OCI-LY3 (cell line): ENCODE measurements around the gene ZBTB9.

Source experiments
- H2AFZ ChIP-seq: fragments of 200-600, 300-600 bp; shearing (Covaris generic); 2 replicates; pipeline ENCODE4 v1.6.0; 2014; ENCODE audit warnings: antibody characterized with exemption, low read depth, low read length
- H3K27ac ChIP-seq: fragments of 200-600, 300-600 bp; sonication (generic); 2 replicates; pipeline ENCODE4 v1.5.1; 2014; ENCODE audit warnings: mild to moderate bottlenecking, low read length, moderate library complexity, mixed read lengths
- H3K27me3 ChIP-seq: fragments of 200-600, 300-600 bp; sonication (generic); 2 replicates; pipeline ENCODE4 v1.6.1; 2014; ENCODE audit warnings: low read depth, low read length, mixed read lengths
- H3K36me3 ChIP-seq: fragments of 200-600, 300-600 bp; sonication (generic); replicated peaks from 2 replicates; pipeline ENCODE3; 2014; ENCODE audit warnings: low read depth, low read length, mixed read lengths
- H3K4me1 ChIP-seq: fragments of 300-600, 200-600 bp; sonication (generic); 2 replicates; pipeline ENCODE4 v1.6.1; 2014; ENCODE audit warnings: low read length, mixed read lengths
- H3K4me2 ChIP-seq: fragments of 200-600, 300-600 bp; sonication (generic); 2 replicates; pipeline ENCODE4 v1.6.1; 2014; ENCODE audit warnings: low read length, mixed read lengths
- H3K4me3 ChIP-seq: fragments of 300-600, 200-600 bp; sonication (generic); 2 replicates; pipeline ENCODE4 v1.5.1; 2014; ENCODE audit warnings: antibody characterized with exemption, mild to moderate bottlenecking, low read length, moderate library complexity
- H3K79me2 ChIP-seq: fragments of 300-600, 200-600 bp; shearing (Covaris generic); 2 replicates; pipeline ENCODE4 v1.6.1; 2014; ENCODE audit warnings: mild to moderate bottlenecking, low read length, mixed read lengths
- H3K9ac ChIP-seq: fragments of 300-600, 200-600 bp; shearing (Covaris generic); 2 replicates; pipeline ENCODE4 v1.6.0; 2014; ENCODE audit warnings: mild to moderate bottlenecking, low read length, moderate library complexity
- H3K9me3 ChIP-seq: fragments of 200-600, 300-600 bp; shearing (Covaris generic); 2 replicates; pipeline ENCODE4 v1.6.1; 2014; ENCODE audit warnings: low read length, mixed read lengths; ENCODE audit not compliant: insufficient read depth
- H4K20me1 ChIP-seq: fragments of 200-600, 300-600 bp; sonication (generic); 2 replicates; pipeline ENCODE4 v1.6.1; 2016; ENCODE audit warnings: low read length, mixed read lengths; ENCODE audit not compliant: insufficient read depth
- EZH2phosphoT487 ChIP-seq: fragments of 200-600 bp; shearing (Covaris generic); IDR thresholded peaks from 2 replicates; pipeline ENCODE4 v1.6.1; 2018; ENCODE audit warnings: antibody characterized with exemption, mixed run types, low read depth
- TF ChIP-seq, protein P1 (sequence below): fragments of 200-600, 300-600 bp; sonication (generic); IDR thresholded peaks from 2 replicates; pipeline ENCODE4 v1.5.1; 2014; ENCODE audit warnings: antibody characterized with exemption, low read length, low read depth

ZBTB9 gene

GRCh38 chr6:33454009-33454946 lies at the start of gene ZBTB9:
Gene ZBTB9, plus strand, starts transcription at chr6:33454576. Its CDS starts 525 bp downstream, at chr6:33455101.
- peaks cover 5% of the 10 kb centered on the region for H3K36me3 ChIP-seq
- H3K79me2 ChIP-seq: peaks cover 17% of the 10 kb centered on the region
- H3K4me3 ChIP-seq: peak within 1 kb of the TSS; percentile 94
- peak within 1 kb of the TSS; percentile 85 for H3K9ac ChIP-seq
- peak within 1 kb of the TSS; percentile 88 for H3K4me2 ChIP-seq
- H2AFZ ChIP-seq: 0 out of 2 replicates have a peak within 1 kb of the TSS, but pooled peaks have one; percentile 50
- H3K9me3 ChIP-seq: no peaks in the 10 kb centered on the region
- H3K27me3 ChIP-seq: no peaks in the 10 kb centered on the region
- H4K20me1 ChIP-seq: no peaks in the 10 kb centered on the region
- no peak for TF ChIP-seq EZH2phosphoT487
- TF ChIP-seq, protein P1, sequence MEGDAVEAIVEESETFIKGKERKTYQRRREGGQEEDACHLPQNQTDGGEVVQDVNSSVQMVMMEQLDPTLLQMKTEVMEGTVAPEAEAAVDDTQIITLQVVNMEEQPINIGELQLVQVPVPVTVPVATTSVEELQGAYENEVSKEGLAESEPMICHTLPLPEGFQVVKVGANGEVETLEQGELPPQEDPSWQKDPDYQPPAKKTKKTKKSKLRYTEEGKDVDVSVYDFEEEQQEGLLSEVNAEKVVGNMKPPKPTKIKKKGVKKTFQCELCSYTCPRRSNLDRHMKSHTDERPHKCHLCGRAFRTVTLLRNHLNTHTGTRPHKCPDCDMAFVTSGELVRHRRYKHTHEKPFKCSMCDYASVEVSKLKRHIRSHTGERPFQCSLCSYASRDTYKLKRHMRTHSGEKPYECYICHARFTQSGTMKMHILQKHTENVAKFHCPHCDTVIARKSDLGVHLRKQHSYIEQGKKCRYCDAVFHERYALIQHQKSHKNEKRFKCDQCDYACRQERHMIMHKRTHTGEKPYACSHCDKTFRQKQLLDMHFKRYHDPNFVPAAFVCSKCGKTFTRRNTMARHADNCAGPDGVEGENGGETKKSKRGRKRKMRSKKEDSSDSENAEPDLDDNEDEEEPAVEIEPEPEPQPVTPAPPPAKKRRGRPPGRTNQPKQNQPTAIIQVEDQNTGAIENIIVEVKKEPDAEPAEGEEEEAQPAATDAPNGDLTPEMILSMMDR: no peak
- H3K4me1 ChIP-seq: peaks cover 6% of the 10 kb centered on the region; the same call in 1 of the 2 replicates
- H3K27ac ChIP-seq: 0 out of 2 replicates have a peak within 1 kb of the TSS, but pooled peaks have one; percentile 5

- H3K4me2 ChIP-seq: no peak overlapping the region
- H3K27ac ChIP-seq: no peak overlapping the region
- H3K36me3 ChIP-seq: peaks cover 35% of the 10 kb centered on the region
- TF ChIP-seq, protein P1: no peak
- no peak for TF ChIP-seq EZH2phosphoT487
- peaks cover 8% of the 10 kb centered on the region for H3K4me1 ChIP-seq
- no peaks in the 10 kb centered on the region for H3K79me2 ChIP-seq
- no peaks in the 10 kb centered on the region for H3K27me3 ChIP-seq
- H2AFZ ChIP-seq: no peak overlapping the region
- H3K4me3 ChIP-seq: no peak overlapping the region
- no peaks in the 10 kb centered on the region for H4K20me1 ChIP-seq
- H3K9me3 ChIP-seq: no peaks in the 10 kb centered on the region
- H3K9ac ChIP-seq: no peak overlapping the region
Observed at GRCh38 chr6:33404884-33405283, 49.5 kb upstream of the ZBTB9 start.

DNA sequence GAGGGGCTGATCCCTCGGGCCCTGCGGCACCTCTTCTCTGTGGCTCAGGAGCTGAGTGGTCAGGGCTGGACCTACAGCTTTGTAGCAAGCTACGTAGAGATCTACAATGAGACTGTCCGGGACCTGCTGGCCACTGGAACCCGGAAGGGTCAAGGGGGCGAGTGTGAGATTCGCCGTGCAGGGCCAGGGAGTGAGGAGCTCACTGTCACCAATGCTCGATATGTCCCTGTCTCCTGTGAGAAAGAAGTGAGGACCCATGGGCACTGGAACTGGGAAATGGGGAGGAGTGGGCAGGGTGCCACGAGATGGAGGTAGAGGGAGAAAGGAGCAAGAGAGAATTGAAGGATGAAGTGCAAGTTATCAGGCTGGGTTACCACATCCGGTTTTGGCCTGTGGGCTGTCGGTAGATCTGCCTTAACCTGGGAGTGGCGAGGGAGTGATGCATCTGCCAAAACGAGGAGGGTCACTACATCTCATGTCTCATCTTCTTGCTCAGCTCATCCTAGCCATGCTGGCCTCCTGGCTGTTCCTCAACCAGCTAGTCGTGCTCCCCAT lies 48.9 kb upstream of the ZBTB9 start:
- Histone ChIP-seq H3K9me3 (no peaks in the 10 kb centered on the region), H3K9ac (no peak overlapping the region), H3K4me1 (peaks cover 8% of the 10 kb centered on the region), H3K79me2 (no peaks in the 10 kb centered on the region), H3K27me3 (no peaks in the 10 kb centered on the region), H4K20me1 (no peaks in the 10 kb centered on the region), H3K36me3 (peaks cover 35% of the 10 kb centered on the region), H3K4me2 (no peak overlapping the region), H3K27ac (no peak overlapping the region), H2AFZ (no peak overlapping the region), H3K4me3 (no peak overlapping the region)
- TF ChIP-seq, protein P1: no peak
- TF ChIP-seq EZH2phosphoT487: no peak

DNA sequence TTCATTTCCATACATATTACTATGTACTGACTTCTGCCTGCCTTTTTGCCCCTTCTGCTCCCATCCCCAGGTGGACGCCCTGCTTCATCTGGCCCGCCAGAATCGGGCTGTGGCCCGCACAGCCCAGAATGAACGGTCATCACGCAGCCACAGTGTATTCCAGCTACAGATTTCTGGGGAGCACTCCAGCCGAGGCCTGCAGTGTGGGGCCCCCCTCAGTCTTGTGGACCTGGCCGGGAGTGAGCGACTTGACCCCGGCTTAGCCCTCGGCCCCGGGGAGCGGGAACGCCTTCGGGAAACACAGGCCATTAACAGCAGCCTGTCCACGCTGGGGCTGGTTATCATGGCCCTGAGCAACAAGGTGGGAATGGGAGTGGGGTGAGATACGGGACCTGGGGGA lies 48.2 kb upstream of the ZBTB9 start:
- Histone ChIP-seq H3K27ac (no peak overlapping the region), H3K27me3 (no peaks in the 10 kb centered on the region), H3K9me3 (no peaks in the 10 kb centered on the region), H3K4me1 (peaks cover 8% of the 10 kb centered on the region), H3K4me3 (no peak overlapping the region), H3K9ac (no peak overlapping the region), H3K4me2 (no peak overlapping the region), H3K36me3 (peaks cover 35% of the 10 kb centered on the region), H4K20me1 (no peaks in the 10 kb centered on the region), H3K79me2 (no peaks in the 10 kb centered on the region), H2AFZ (no peak overlapping the region)
- no peak for TF ChIP-seq EZH2phosphoT487
- TF ChIP-seq, protein P1: no peak
